AG04450 (cell line): ENCODE measurements around the gene SND1. TPM values are rescaled to one million over a fixed set of nuclear protein-coding genes. Genes with fewer than 3 reads are reported as not detected.

ENCODE experiments used
- CTCF ChIA-PET: fragments of 300-600, 350-600 bp; formaldehyde crosslinking; extraction: SDS; loops from one replicate; lab custom pipeline; 2022; ENCODE audit warnings: antibody characterized with exemption, inconsistent platforms; lab: Charles Lee
- POLR2A ChIA-PET: fragments of 350-600 bp; formaldehyde crosslinking; extraction: SDS; loops from one replicate; lab custom pipeline; 2021; ENCODE audit warnings: antibody characterized with exemption, inconsistent platforms; lab: Yijun Ruan, JAX
- DNase-seq: peaks from one replicate; pipeline ENCODE4 v3.0.0-alpha.2; 2011; ENCODE audit warnings: low read depth, low spot score
- H3K27ac ChIP-seq: one replicate; pipeline ENCODE4 v1.5.1; 2012; ENCODE audit warnings: low read depth, low read length, control low read depth
- H3K27me3 ChIP-seq: one replicate; pipeline ENCODE4 v1.6.0; 2012; ENCODE audit warnings: low read length; ENCODE audit not compliant: control insufficient read depth, insufficient read depth
- H3K4me3 ChIP-seq: 2 replicates; pipeline ENCODE4 v1.5.1; 2011; ENCODE audit warnings: mild to moderate bottlenecking, low read depth, low read length, control low read depth
- H3K9me3 ChIP-seq: 2 replicates; pipeline ENCODE4 v1.5.1; 2012; ENCODE audit warnings: low read length; ENCODE audit not compliant: control insufficient read depth, insufficient read depth
- CTCF ChIP-seq: IDR thresholded peaks from 2 replicates; pipeline ENCODE4 v1.5.1; 2011; ENCODE audit warnings: low read depth, low read length, control low read depth, inconsistent platforms
- polyA plus RNA-seq: library from polyadenylated mRNA; depleted of rRNA; stranded (reverse); fragments of >200 nt; gene quantifications from 2 replicates; pipeline ENCODE4 v1.2.3, GENCODE V29; 2011

Gene SND1
- polyA plus RNA-seq, 1 experiment, result 247 TPM

DNA sequence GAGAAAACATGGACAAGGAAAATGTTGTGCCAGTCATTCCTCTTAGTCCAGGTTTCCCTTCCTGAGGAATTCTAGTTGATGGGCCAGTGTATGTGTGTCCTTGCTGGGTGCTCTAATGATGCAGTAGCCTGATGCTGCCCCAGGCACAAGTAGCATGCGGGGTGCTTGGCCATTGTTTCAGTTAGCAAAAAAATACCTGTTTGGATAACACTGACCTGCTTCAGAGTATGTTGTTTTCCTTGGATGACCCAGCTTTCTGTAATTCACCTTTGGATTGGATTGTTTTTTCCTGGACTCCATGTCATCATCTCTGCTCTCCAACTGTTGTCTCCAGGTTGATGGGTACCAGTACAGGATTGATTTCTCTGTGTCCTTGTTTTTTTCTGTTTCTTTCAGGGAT lies 169.2 kb downstream of the SND1 start:
- Histone ChIP-seq H3K27me3 (no peaks in the 10 kb centered on the region), H3K4me3 (no peak overlapping the region), H3K9me3 (no peaks in the 10 kb centered on the region), H3K27ac (no peak overlapping the region)
- POLR2A ChIA-PET, result no interaction called here
- DNase-seq, result no peak
- CTCF ChIA-PET, result interaction anchor here (1.1 to 1.3 kb wide), 2 partner anchors 113 to 389 kb away, joined by 3 read pairs; no protein-coding TSS in a partner anchor
- no peak for TF ChIP-seq CTCF

DNA sequence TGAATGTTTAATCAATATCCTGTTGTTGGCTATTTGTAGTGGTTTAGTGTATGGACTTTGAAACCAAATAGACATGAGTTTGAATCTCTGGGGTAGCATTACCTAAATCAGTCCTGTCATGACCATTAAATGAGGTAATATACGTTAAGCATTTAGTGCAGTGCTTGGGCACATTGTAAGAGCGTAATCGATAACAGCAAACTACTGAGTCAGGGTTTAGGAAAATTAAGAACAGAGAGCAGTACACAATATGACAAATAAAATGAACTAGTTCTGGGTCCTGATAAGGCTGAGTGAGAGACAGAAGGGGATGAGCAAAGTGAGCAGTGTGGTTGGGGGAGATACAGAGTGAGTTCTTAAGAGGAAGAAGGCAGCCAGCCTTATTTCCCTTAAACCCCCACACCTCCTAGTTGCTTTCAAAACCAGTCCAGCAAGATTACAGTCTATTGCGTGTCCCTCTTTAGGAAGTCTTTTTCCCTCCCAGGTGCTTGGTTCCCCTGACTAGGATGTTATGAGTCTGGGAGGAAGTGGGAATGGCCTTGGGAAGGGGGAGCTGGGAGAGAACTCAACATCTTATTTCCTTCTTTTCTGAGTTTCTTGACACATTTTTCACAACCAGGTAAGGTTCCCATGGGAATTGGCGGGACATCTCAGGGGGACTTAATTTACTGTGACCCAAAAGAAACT lies 171.0 kb downstream of the SND1 start:
- Histone ChIP-seq H3K9me3 (no peaks in the 10 kb centered on the region), H3K4me3 (no peak overlapping the region), H3K27ac (no peak overlapping the region), H3K27me3 (no peaks in the 10 kb centered on the region)
- no peak for TF ChIP-seq CTCF
- no peak for DNase-seq
- ChIA-PET POLR2A (no interaction called here), CTCF (no interaction called here)

- CTCF ChIA-PET, result no interaction called here
- Histone ChIP-seq H3K9me3 (no peaks in the 10 kb centered on the region), H3K27me3 (no peaks in the 10 kb centered on the region), H3K27ac (no peak overlapping the region), H3K4me3 (no peak overlapping the region)
- POLR2A ChIA-PET, result no interaction called here
- no peak for DNase-seq
- TF ChIP-seq CTCF, result no peak
Measured at GRCh38 chr7:127824682-127825081, 172.7 kb downstream of the SND1 start.

DNA sequence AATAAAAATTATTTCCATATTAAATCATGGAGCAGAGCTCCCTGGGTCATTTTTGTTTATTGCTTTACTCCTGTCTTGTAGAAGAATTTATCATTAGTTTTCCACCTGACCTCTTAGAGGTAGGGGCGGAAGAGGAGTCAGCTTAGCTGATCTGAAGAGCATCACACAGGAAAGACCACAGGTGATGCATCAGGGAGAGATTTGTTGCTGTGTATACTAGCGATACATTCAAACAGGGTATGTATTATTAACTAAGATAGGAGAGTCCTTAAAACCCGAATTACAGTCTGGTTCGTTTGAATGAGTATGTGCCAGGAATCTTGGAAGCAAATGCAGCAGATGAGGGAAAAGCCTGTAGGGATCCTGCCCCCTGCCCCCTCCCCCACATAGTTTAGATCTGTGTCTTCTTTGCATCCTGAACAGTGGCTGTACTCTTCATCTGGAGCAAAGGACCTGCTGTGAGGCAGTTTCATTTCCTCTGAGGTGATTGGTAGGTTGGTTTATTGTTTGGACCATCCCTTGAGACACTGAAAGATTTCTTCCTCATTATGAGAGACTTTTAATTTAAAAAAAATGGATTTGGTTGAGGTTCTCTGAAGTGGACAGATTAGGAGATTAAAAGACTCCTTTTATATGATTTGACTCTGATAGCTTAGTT lies 177.0 kb downstream of the SND1 start:
- POLR2A ChIA-PET, result no interaction called here
- H3K27me3 ChIP-seq, result no peaks in the 10 kb centered on the region
- no peak for TF ChIP-seq CTCF
- CTCF ChIA-PET, result no interaction called here
- no peaks in the 10 kb centered on the region for H3K9me3 ChIP-seq
- DNase-seq, result no peak
- H3K27ac ChIP-seq, result no peak overlapping the region
- no peak overlapping the region for H3K4me3 ChIP-seq
